Left lung (tissue), 10 donors: Measurements from ENCODE around the gene ADCY7. TPM values are rescaled to one million over a fixed set of nuclear protein-coding genes. Genes with fewer than 3 reads are reported as not detected.
"Not testable (repeated sequence)": the region's sequence is repeated elsewhere in the genome, so short reads cannot be mapped to it uniquely, and the experiment has no call there.

Experiments
- ATAC-seq: fragments of 200-7000 bp; cut with Tn5 transposase; one replicate; pipeline ENCODE4 v1.9.1; 2020; ENCODE audit warnings: moderate library complexity
- DNase-seq, 4 donors: peaks; one replicate each; pipeline ENCODE4 v3.0.0-alpha.2; 2013 to 2020
- H3K27ac ChIP-seq, 2 donors: fragments of 200-600 bp; sonication (generic) in 1 of 2; one replicate each; pipeline versions ENCODE4 v1.5.0 to v1.8.0; 2020 to 2021
- H3K27me3 ChIP-seq, 2 donors: fragments of 200-600 bp; sonication (generic) in 1 of 2; one replicate each; pipeline versions ENCODE4 v1.5.0 to v1.8.0; 2020 to 2021
- H3K36me3 ChIP-seq, 2 donors: fragments of 200-600 bp; sonication (generic) in 1 of 2; one replicate each; pipeline versions ENCODE4 v1.5.0 to v1.8.0; 2020 to 2021
- H3K4me1 ChIP-seq, 2 donors: fragments of 200-600 bp; one replicate each; pipeline ENCODE4 v1.8.0; 2021
- H3K4me3 ChIP-seq, 2 donors: fragments of 200-600 bp; sonication (generic) in 1 of 2; one replicate each; pipeline versions ENCODE4 v1.5.0 to v1.8.0; 2020 to 2021; ENCODE audit warnings: mild to moderate bottlenecking in 1 of 2
- H3K9me3 ChIP-seq, 2 donors: fragments of 200-600 bp; sonication (generic) in 1 of 2; one replicate each; pipeline versions ENCODE4 v1.5.0 to v1.8.0; 2020 to 2021
- intact Hi-C, 2 donors: fragments of 100-400 bp; cut with DNase I; formaldehyde crosslinking; loops; one replicate each; pipeline versions ENCODE4 v1.11.2 to v1.14.2; 2022
- polyA plus RNA-seq, 6 donors: library from polyadenylated mRNA; unstranded; fragments of 120-200 nt; gene quantifications; one replicate each; pipeline ENCODE4 v1.2.1, GENCODE V29; 2013; ENCODE audit not compliant: insufficient read length in 6 of 6
- total RNA-seq, 2 donors: library from RNA; stranded (reverse); fragmentation: NEBNext Ultra II Directional; extraction: Animal tissue kit (Norgen Biotek cat#: 25700); gene quantifications; one replicate each; pipeline ENCODE4 v1.2.1, GENCODE V29; 2021
- TF ChIP-seq, protein P1 (sequence below), 2 donors: fragments of 200-600 bp; sonication (generic) in 1 of 2; IDR thresholded peaks; one replicate each; pipeline versions ENCODE4 v1.5.0 to v1.8.0; 2021; ENCODE audit warnings: antibody characterized with exemption in 2 of 2
- donor health status: DM: no; HTN: yes; CAD: no.
- donor health status: DM: no; HTN: no; CAD: no.

ADCY7 gene
- total and polyA plus RNA-seq, 8 donors = 23.5 to 116 (median 29.9) TPM

DNA sequence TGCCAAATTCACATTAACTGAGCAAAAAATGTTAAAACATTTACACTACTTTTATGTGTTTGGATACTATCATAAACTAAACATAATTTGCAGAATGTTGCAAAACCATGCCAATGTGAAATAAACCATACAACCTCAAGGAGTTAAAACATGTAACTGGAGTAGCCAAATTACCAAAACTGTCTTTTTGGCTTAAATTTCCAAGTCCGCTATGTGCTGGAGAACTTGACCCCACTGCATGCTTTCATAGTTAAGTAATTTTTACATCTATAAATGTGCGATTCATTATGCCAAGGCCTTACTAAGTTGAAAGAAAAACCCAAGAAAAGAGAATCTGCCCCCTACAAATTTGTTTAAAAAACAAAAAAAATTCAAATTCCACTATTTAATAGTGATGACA lies 74.2 kb downstream of the ADCY7 start:
- TF ChIP-seq, protein P1, sequence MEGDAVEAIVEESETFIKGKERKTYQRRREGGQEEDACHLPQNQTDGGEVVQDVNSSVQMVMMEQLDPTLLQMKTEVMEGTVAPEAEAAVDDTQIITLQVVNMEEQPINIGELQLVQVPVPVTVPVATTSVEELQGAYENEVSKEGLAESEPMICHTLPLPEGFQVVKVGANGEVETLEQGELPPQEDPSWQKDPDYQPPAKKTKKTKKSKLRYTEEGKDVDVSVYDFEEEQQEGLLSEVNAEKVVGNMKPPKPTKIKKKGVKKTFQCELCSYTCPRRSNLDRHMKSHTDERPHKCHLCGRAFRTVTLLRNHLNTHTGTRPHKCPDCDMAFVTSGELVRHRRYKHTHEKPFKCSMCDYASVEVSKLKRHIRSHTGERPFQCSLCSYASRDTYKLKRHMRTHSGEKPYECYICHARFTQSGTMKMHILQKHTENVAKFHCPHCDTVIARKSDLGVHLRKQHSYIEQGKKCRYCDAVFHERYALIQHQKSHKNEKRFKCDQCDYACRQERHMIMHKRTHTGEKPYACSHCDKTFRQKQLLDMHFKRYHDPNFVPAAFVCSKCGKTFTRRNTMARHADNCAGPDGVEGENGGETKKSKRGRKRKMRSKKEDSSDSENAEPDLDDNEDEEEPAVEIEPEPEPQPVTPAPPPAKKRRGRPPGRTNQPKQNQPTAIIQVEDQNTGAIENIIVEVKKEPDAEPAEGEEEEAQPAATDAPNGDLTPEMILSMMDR (IDR thresholded peaks at IDR 0.05) = no peak
- Histone ChIP-seq H3K27ac (no peak overlapping the region), H3K27me3 (no peaks in the 10 kb centered on the region), H3K4me1 (peaks cover 0 to 12% of the 10 kb centered on the region in 2 donors), H3K4me3 (no peak overlapping the region), H3K9me3 (no peaks in the 10 kb centered on the region), H3K36me3 (peaks cover 0 to 34% of the 10 kb centered on the region in 2 donors)
- DNase-seq (no peak), ATAC-seq (no peak)
- intact Hi-C loops = no loop called here

DNA sequence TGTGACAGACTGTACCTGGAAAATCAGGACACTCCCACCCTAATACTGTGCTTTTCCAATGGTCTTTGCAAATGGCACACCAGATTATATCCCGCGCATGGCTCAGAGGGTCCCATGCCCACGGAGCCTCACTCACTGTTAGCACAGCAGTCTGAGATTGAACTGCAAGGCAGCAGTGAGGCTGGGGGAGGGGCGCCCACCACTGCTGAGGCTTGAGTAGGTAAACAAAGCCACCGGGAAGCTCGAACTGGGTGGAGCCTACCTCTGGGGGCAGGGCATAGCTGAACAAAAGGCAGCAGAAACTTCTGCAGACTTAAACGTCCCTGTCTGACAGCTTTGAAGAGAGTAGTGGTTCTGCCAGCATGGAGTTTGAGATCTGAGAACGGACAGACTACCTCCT lies 77.2 kb downstream of the ADCY7 start:
- H3K4me1 ChIP-seq, intact Hi-C loops, H3K27me3 ChIP-seq, DNase-seq, ATAC-seq, H3K4me3 ChIP-seq, H3K9me3 ChIP-seq, H3K27ac ChIP-seq: not testable (repeated sequence)
- peaks cover 0 to 32% of the 10 kb centered on the region in 2 donors for H3K36me3 ChIP-seq

GRCh38 chr16:50345210-50345609 lies 78.9 kb downstream of the ADCY7 start:
- ATAC-seq, H3K4me3 ChIP-seq, H3K27ac ChIP-seq, intact Hi-C loops, H3K9me3 ChIP-seq, H3K4me1 ChIP-seq, DNase-seq, H3K27me3 ChIP-seq: not testable (repeated sequence)
- H3K36me3 ChIP-seq = peaks cover 0 to 38% of the 10 kb centered on the region in 2 donors

- Histone ChIP-seq H3K27me3 (no peaks in the 10 kb centered on the region), H3K9me3 (no peaks in the 10 kb centered on the region), H3K27ac (no peak overlapping the region), H3K4me3 (no peak overlapping the region), H3K36me3 (peaks cover 0 to 62% of the 10 kb centered on the region in 2 donors), H3K4me1 (peaks cover 0 to 13% of the 10 kb centered on the region in 2 donors)
- ATAC-seq = no peak
- TF ChIP-seq, protein P1 (IDR thresholded peaks at IDR 0.05) = no peak
- intact Hi-C loops = no loop called here
- DNase-seq = no peak
These were observed 84.8 kb downstream of the ADCY7 start for GRCh38 chr16:50351116-50351515.

DNA sequence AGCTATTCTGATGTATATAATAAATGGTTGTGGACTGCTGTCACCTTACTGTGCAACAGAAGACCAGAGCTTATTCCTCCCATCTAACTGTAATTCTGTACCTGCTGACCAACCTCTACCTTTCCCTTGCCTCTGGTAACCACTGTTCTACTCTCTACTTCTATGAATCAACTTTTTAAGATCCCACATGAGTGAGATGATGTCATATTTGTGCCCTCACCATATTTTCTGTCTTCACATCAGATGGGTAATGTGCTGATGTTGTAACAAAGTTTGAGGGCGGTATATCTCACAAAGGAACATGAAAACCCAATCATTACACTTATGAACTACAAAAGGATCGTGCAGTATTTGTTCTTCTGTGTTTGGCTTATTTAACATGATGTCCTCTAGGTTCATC lies 85.6 kb downstream of the ADCY7 start:
- Histone ChIP-seq H3K9me3 (no peaks in the 10 kb centered on the region), H3K27me3 (no peaks in the 10 kb centered on the region), H3K27ac (no peak overlapping the region), H3K4me3 (no peak overlapping the region), H3K4me1 (peaks cover 0 to 13% of the 10 kb centered on the region in 2 donors), H3K36me3 (peaks cover 0 to 62% of the 10 kb centered on the region in 2 donors)
- DNase-seq (no peak), ATAC-seq (no peak)
- TF ChIP-seq, protein P1 (IDR thresholded peaks at IDR 0.05) = no peak
- intact Hi-C loops = no loop called here

DNA sequence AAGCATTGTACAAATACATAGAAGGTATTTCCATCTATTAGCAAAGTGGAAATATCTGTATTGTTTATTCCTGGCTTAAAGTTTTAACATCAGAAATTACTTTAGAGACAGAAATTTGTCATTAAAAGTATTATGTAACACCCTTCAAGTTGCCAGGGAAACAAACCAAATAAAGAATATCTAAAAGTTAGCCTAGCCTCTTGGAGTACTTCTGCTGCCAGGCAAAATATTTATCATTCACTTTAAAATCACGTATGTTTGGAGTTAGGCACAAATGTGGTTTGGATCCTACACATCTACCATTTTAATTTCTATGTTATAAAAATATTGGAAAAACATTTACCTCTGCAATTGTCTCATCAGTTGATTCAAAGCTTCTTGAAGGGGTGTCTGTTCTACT lies 87.7 kb downstream of the ADCY7 start:
- intact Hi-C loops = no loop called here
- Histone ChIP-seq H3K27me3 (no peaks in the 10 kb centered on the region), H3K27ac (peak overlapping the region in 1 of 2 donors; percentile 3), H3K9me3 (no peaks in the 10 kb centered on the region), H3K4me3 (no peak overlapping the region), H3K36me3 (peaks cover 0 to 64% of the 10 kb centered on the region in 2 donors), H3K4me1 (peaks cover 0 to 13% of the 10 kb centered on the region in 2 donors)
- ATAC-seq (peak; percentile 83), DNase-seq (peak in 1 of 4 donors; percentile 33)
- TF ChIP-seq, protein P1 (IDR thresholded peaks at IDR 0.05) = no peak
